DOHH2 (cell line): Measurements from ENCODE around the gene RAB10.

ENCODE experiments used
- CTCF ChIP-seq: fragments of 200-600 bp; sonication (generic); IDR thresholded peaks from one replicate; pipeline ENCODE4 v1.5.1; 2014; ENCODE audit warnings: antibody characterized with exemption, mild to moderate bottlenecking, low read depth, low read length; ENCODE audit not compliant: poor library complexity, severe bottlenecking
- EZH2phosphoT487 ChIP-seq: fragments of 200-600 bp; sonication (generic); IDR thresholded peaks from 2 replicates; pipeline ENCODE4 v1.6.1; 2017; ENCODE audit warnings: borderline replicate concordance, mild to moderate bottlenecking, antibody characterized with exemption, low read length, moderate library complexity, mixed read lengths

- TF ChIP-seq CTCF (no peak), EZH2phosphoT487 (no peak)
Measured at GRCh38 chr2:26061539-26061938, 27.7 kb downstream of the RAB10 start.
